HL-60 (cell line): ENCODE measurements around the gene RAB40B.

Experiments used
- POLR2AphosphoS5 ChIP-seq: IDR thresholded peaks from 2 replicates; pipeline ENCODE4 v1.6.1; 2012; ENCODE audit warnings: low read depth
- TF ChIP-seq, protein P1 (sequence below): IDR thresholded peaks from one replicate; pipeline ENCODE4 v1.5.1; 2011; ENCODE audit warnings: low read length, control low read depth, inconsistent platforms; ENCODE audit not compliant: insufficient read depth

DNA sequence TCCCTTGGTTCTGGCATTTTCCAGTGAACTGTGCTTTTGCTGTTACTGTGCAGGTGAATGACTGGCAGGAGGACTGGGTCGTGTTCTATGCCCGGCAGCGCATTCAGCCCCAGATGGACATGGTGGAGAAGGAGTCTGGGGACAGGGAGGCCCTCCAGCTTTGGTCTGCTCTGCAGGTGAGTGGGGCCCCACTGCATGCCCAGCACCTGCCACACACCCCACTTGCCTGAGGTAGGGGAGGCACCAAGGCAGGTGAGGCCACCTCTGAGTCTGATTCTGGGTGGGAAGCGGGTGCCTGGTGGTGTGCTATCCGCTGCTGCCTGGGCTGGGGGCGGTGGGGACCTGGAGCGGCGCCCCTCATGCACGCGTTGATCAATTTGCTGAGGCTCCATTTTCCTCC is 27.9 kb upstream of the RAB40B start:
- TF ChIP-seq POLR2AphosphoS5 = no peak
- TF ChIP-seq, protein P1, sequence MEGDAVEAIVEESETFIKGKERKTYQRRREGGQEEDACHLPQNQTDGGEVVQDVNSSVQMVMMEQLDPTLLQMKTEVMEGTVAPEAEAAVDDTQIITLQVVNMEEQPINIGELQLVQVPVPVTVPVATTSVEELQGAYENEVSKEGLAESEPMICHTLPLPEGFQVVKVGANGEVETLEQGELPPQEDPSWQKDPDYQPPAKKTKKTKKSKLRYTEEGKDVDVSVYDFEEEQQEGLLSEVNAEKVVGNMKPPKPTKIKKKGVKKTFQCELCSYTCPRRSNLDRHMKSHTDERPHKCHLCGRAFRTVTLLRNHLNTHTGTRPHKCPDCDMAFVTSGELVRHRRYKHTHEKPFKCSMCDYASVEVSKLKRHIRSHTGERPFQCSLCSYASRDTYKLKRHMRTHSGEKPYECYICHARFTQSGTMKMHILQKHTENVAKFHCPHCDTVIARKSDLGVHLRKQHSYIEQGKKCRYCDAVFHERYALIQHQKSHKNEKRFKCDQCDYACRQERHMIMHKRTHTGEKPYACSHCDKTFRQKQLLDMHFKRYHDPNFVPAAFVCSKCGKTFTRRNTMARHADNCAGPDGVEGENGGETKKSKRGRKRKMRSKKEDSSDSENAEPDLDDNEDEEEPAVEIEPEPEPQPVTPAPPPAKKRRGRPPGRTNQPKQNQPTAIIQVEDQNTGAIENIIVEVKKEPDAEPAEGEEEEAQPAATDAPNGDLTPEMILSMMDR = no peak
